GM19238 (cell line): Measurements from ENCODE around the gene RHOU.
"Not testable (repeated sequence)": the region's sequence is repeated elsewhere in the genome, so short reads cannot be mapped to it uniquely, and the experiment has no call there.

Experiments used
- DNase-seq: peaks from one replicate; pipeline ENCODE4 v3.0.0; 2011; ENCODE audit warnings: low spot score; ENCODE audit not compliant: insufficient read length

The RHOU gene

GRCh38 chr1:228734881-228735801 lies at the start of gene RHOU:
RHOU (plus strand) TSS chr1:228735479; CDS start chr1:228735743, 264 bp downstream.
- DNase-seq: peak; percentile 44

GRCh38 chr1:228687587-228687986 lies 47.7 kb upstream of the RHOU start:
- DNase-seq: no peak

DNA sequence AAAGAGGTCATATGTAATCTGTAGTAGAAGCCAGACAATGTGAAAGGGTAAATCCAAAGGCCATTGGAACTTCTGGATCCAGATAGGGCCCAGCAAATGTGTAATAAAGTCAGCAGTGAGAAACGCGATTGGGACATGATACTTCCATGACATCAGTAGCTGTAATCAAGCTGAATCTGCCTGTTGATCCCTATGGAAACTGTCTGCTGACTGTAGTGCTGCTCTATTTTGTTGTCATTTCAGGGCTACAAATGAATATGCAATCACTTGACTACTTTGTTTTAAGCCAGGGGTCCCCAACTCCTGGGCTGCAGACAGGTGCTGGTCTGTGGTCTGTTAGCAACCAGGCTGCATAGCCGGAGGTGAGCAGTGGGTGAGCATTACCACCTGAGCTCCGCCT lies 46.0 kb upstream of the RHOU start:
- no peak for DNase-seq

GRCh38 chr1:228691211-228691610 lies 44.1 kb upstream of the RHOU start:
- no peak for DNase-seq

- peak; percentile 5 for DNase-seq
These were observed 43.4 kb upstream of the RHOU start for GRCh38 chr1:228691926-228692325.

DNA sequence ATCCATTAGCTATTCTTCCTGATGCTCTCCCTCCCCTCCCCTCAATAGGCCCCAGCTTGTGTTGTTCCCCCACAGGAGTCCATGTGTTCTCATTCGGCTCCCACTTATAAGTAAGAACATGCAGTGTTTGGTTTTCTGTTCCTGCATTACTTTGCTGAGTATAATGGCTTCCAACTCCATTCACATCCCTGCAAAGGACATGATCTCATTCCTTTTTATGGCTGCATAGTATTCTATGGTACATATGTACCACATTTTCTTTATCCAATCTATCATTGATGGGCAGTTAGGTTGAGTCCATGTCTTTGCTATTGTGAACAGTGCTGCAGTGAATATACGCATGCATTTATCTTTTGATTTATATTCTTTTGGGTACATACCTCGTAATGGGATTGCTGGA lies 40.8 kb upstream of the RHOU start:
- not testable (repeated sequence) for DNase-seq

- no peak for DNase-seq
These were observed 40.0 kb upstream of the RHOU start for GRCh38 chr1:228695015-228695955.

DNA sequence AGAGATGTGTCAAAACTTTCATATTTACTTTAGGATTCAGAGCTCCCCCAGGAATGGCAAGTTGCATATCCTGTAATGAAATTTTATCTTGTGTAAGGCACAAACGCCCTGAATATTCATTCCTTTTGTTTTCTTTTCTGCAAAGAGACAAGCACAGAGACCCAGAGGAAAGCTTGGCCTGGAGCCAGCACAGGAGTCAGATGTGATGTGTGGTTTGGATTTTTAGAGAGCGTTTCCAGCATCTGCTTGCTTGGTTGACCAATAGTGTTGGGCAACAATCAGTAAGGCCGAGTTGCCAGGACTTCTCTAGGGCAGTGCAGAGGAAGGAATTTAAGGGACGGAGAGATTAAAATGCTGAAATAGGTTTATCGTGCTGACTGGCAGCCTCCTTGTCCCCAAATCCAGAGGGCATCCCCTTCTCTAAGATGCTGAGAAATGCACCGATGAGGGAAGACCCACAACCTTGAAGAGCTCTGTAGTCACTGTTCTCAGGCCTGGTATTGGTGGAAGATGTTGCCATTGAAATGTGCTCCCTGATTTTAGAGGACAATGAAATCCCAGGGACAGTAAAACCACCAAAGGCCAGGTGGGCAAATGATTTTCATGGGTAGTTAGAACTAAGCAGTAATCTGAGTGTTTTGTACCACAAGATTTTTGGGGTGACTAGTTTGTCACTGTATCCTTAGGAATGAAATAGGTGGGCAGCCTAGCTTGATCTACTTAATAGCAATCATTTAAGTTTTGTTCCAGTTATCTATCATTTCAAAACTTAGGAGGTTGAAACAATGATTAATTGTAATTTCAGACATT lies 37.9 kb upstream of the RHOU start:
- DNase-seq: no peak

DNA sequence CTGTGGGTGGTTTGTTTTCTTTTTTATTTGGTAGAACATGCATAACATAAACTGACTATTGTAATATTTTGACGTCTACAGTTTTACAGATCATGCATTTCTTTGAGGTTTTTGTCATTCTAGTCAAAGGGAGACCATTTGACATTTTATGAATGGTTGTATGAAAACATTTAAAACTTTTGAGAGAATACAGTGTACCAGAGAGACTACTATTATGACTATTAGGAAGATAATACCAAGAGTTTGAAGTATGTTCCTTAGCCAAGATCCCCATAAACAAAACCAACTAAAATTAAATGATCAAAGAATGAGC lies 37.3 kb upstream of the RHOU start:
- no peak for DNase-seq

DNA sequence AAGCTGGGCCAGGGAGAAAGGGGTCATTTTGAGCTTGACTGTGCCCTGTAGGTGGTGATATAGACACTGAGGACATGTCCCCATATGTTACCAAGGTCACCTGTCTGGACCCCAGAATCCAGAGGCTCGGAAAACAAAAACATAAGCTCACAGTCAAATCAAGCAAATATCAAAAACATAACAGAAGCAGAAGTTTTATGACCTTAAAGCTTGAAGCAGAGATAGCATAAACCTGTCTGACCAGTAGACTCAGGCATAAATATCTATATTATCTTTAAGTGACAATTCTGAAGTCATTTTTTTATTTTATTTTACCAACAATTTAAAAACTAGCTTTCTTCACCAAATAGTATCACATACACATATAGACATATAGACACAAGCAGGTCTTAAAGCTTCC lies 32.8 kb upstream of the RHOU start:
- no peak for DNase-seq

GRCh38 chr1:228706305-228706704 lies 29.0 kb upstream of the RHOU start:
- DNase-seq: no peak

GRCh38 chr1:228717081-228717480 lies 18.2 kb upstream of the RHOU start:
- DNase-seq: no peak

DNA sequence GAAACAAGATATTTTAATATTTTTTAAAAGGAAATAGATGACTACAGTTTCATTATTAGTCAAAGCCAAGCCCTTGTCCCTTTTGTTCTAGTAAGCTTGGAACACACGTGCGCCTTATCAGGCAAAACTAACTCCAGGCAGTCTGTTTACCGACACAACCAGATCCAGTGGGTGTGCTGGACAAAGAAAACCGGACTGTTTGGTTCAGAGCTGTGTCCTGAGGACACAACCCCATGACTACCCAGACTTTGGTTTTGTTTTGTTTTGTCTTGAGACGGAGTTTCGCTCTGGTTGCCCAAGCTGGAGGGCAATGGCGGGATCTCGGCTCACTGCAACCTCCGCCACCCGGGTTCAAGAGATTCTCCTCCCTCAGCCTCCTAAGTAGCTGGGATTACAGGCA lies 13.9 kb upstream of the RHOU start:
- no peak for DNase-seq

DNA sequence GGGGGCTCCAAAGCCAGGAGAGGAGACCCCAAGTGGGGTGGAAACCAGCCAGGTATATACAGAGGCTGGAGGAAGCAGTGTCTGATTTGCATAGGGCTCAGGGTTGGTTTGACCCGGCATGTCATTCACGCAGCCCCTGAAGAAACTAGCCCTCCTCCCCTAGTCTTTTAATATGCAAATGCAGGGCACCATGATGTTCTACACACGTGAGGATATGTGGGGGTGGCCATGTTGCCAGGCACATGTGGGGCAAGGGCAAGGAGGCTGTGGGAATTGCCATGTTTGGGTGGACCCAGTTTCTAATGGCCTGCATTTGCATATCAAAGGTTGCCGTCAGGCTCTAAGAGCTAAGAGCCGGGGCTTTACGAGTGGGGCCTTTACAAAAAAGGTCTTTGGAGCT lies 12.0 kb upstream of the RHOU start:
- DNase-seq: no peak

DNA sequence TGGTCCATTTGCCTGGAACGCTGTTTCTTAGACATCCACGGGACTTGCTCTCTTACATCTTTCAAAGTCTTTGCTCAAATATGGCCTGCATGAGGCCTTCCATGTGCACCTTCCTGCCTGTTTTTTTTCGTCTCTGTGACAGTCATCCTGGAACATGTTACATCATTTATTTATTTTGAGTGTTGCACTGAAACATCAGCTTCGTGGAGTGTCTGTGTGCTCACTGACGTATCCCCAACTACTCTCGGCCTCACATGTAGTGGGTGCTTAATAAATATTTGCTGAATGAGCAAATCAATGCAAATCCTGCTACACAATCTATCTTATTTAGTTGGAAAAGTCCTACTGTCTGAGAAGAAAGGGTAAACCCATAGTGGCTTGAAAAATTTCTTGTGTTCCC lies 11.4 kb upstream of the RHOU start:
- DNase-seq: no peak

- DNase-seq: no peak
These were observed 10.1 kb upstream of the RHOU start for GRCh38 chr1:228725178-228725577.

DNA sequence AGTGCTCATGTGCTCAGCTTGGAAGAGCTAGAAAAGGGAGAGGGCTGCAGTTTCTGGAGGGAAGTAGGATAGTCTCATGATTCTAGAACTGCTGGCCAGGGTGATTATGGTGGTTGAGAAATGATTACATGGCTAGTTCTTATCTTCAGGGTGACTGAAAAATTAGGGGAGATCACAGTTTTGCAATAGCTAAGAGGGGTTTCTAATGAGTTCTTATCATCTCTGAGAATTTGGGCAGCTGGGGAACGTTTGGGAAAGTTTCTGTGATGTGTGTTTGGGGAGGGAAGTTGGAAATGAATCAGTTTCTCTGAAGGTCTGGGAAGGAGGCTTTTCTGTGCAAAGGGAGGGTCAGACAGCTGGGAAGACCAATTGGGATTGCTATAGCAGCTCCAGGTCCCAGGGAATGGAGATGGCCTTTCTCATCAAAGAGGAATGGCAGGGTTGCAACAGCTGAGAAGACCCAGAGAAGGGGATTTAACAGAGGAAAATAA lies 7.6 kb upstream of the RHOU start:
- no peak for DNase-seq

- no peak for DNase-seq
These were observed 2.9 kb upstream of the RHOU start for GRCh38 chr1:228732426-228732825.

DNA sequence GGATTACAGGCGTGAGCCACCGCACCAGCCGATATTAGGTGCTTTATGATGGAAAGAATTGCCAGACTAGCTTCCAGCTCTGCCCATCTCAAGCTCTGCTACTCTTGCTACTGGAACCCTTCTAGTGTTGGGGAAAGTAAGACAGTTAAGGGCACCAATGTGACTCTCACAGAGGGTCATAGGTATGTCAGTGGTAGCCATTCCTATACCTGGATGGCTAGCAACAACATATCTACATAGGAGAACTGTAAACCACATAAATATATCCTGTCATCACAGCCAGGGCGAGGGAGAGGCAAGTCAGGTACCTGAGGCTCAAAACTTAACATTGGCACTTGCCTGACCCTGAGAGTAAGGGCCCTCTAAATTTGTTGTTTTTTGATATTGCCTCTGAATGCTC lies 1.7 kb upstream of the RHOU start:
- DNase-seq: no peak

DNA sequence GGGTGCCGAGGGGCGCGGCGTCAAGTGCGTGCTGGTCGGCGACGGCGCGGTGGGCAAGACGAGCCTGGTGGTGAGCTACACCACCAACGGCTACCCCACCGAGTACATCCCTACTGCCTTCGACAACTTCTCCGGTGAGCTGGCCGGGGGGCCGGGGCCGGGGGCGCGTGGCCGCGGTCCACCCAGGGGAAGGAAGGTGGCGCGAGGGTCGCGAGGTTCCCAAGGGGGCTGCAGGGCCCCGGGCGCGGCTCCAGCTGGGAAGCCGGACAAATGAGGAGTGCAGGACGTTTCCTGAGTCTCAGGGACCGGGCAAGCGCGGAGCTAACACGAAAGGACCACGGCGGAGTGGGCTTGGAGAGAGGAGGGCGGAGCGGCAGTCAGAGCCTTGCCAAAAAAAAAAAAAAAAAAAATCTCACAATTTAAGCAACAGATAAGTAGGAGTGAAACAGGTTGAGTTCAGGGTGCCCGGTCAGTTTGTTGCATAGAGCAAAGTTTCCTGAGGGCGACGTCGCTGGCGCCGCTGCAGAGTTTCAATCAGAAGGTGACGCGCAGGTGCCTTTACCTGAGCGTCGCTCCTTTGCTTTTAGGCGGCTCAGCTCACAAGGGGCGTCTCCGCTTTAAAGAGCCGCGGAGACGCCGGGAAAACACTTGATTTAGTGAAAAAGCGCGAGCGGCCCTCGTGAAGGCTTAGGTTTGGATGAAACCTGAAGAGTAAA lies 750 bp downstream of the RHOU start:
- DNase-seq: no peak
